Ramos (cell line): ENCODE results near the gene TRPC3.

Experiments used
- in situ Hi-C: fragments of 300-500 bp; cut with MboI; formaldehyde crosslinking; loops from one replicate; pipeline ENCODE4 v1.14.3; 2022; ENCODE audit warnings: low sequenced_read_pairs; ENCODE audit not compliant: unreplicated experiment

TRPC3 gene

GRCh38 chr4:121951521-121952110 is at the start of gene TRPC3:
Gene TRPC3, minus strand, starts transcription at chr4:121952060. Its CDS starts 380 bp downstream, at chr4:121951680.
- in situ Hi-C loops: no loop called here

GRCh38 chr4:122000849-122001248 is 49.0 kb upstream of the TRPC3 start:
- in situ Hi-C loops: no loop called here

- in situ Hi-C loops: no loop called here
Measured at GRCh38 chr4:121998024-121998423, 46.2 kb upstream of the TRPC3 start.

- in situ Hi-C loops: no loop called here
Measured at GRCh38 chr4:121995790-121996537, 44.1 kb upstream of the TRPC3 start.

- in situ Hi-C loops: no loop called here
Measured at GRCh38 chr4:121991968-121992367, 40.1 kb upstream of the TRPC3 start.

GRCh38 chr4:121990489-121990888 is 38.6 kb upstream of the TRPC3 start:
- in situ Hi-C loops: no loop called here

GRCh38 chr4:121989715-121990114 is 37.9 kb upstream of the TRPC3 start:
- in situ Hi-C loops: no loop called here

GRCh38 chr4:121988950-121989349 is 37.1 kb upstream of the TRPC3 start:
- in situ Hi-C loops: no loop called here

GRCh38 chr4:121980643-121981042 is 28.8 kb upstream of the TRPC3 start:
- in situ Hi-C loops: no loop called here

- in situ Hi-C loops: no loop called here
Measured at GRCh38 chr4:121978172-121978516, 26.3 kb upstream of the TRPC3 start.

- in situ Hi-C loops: no loop called here
Measured at GRCh38 chr4:121977251-121978171, 25.7 kb upstream of the TRPC3 start.

- in situ Hi-C loops: no loop called here
Measured at GRCh38 chr4:121975784-121976183, 23.9 kb upstream of the TRPC3 start.

- in situ Hi-C loops: no loop called here
Measured at GRCh38 chr4:121973816-121974215, 22.0 kb upstream of the TRPC3 start.

GRCh38 chr4:121968859-121969258 is 17.0 kb upstream of the TRPC3 start:
- in situ Hi-C loops: no loop called here

GRCh38 chr4:121964958-121965357 is 13.1 kb upstream of the TRPC3 start:
- in situ Hi-C loops: no loop called here

GRCh38 chr4:121960818-121961217 is 9.0 kb upstream of the TRPC3 start:
- in situ Hi-C loops: no loop called here

- in situ Hi-C loops: no loop called here
Measured at GRCh38 chr4:121958777-121959176, 6.9 kb upstream of the TRPC3 start.

GRCh38 chr4:121957266-121957665 is 5.4 kb upstream of the TRPC3 start:
- in situ Hi-C loops: no loop called here

- in situ Hi-C loops: no loop called here
Measured at GRCh38 chr4:121953860-121954259, 2.0 kb upstream of the TRPC3 start.

GRCh38 chr4:121952290-121952689 is 430 bp upstream of the TRPC3 start:
- in situ Hi-C loops: no loop called here
